ENCODE data around the gene TRIM31.

Gene TRIM31

GRCh38 chr6:30075790-30076732 is 36.8 kb downstream of the TRIM31 start:
- DNase-seq (ENCODE audit: low spot score): peak; percentile 76

GRCh38 chr6:30075094-30075789 is 37.6 kb downstream of the TRIM31 start, which contains the start of gene RNF39:
RNF39 (minus strand) TSS chr6:30075769; CDS start chr6:30075585, 184 bp downstream.
- peak; percentile 20 for DNase-seq (ENCODE audit: low spot score)

- DNase-seq (ENCODE audit: low spot score): peak; percentile 67
These were observed 38.4 kb downstream of the TRIM31 start for GRCh38 chr6:30074331-30075093.

- DNase-seq (ENCODE audit: low spot score): no peak
These were observed 39.2 kb downstream of the TRIM31 start for GRCh38 chr6:30073489-30074235.

- no peak for DNase-seq (ENCODE audit: low spot score)
These were observed 41.0 kb downstream of the TRIM31 start for GRCh38 chr6:30071858-30072257.

GRCh38 chr6:30071081-30071818 is 41.6 kb downstream of the TRIM31 start:
- DNase-seq (ENCODE audit: low spot score): peak; percentile 23

GRCh38 chr6:30067460-30068139 is 45.3 kb downstream of the TRIM31 start:
- DNase-seq (ENCODE audit: low spot score): peak; percentile 80

- peak; percentile 92 for DNase-seq (ENCODE audit: low spot score)
These were observed 46.1 kb downstream of the TRIM31 start, which contains the start of gene PPP1R11 for GRCh38 chr6:30066577-30067459. PPP1R11 (plus strand) TSS chr6:30067198; CDS start chr6:30067411, 213 bp downstream.

- no peak for DNase-seq (ENCODE audit: low spot score)
These were observed 46.8 kb downstream of the TRIM31 start for GRCh38 chr6:30066082-30066481.

- DNase-seq (ENCODE audit: low spot score): no peak
These were observed 49.6 kb downstream of the TRIM31 start for GRCh38 chr6:30063315-30063714.

GRCh38 chr6:30062471-30063178 is 50.3 kb downstream of the TRIM31 start:
- DNase-seq (ENCODE audit: low spot score): no peak

GRCh38 chr6:30061858-30062458 is 50.9 kb downstream of the TRIM31 start:
- DNase-seq (ENCODE audit: low spot score): no peak

GRCh38 chr6:30061092-30061857 is 51.6 kb downstream of the TRIM31 start, which contains the start of gene POLR1H:
POLR1H (plus strand) TSS chr6:30061265; CDS start chr6:30061525, 260 bp downstream.
- peak; percentile 94 for DNase-seq (ENCODE audit: low spot score)

- peak; percentile 13 for DNase-seq (ENCODE audit: low spot score)
These were observed 52.2 kb downstream of the TRIM31 start for GRCh38 chr6:30060606-30061091.

GRCh38 chr6:30055513-30055912 is 57.4 kb downstream of the TRIM31 start:
- DNase-seq (ENCODE audit: low spot score): no peak

GRCh38 chr6:30053682-30054081 is 59.2 kb downstream of the TRIM31 start:
- no peak for DNase-seq (ENCODE audit: low spot score)

Measured in iPS-NIHi11 (cell line).